HepG2 (cell line): ENCODE measurements around the gene SPINK4. TPM values are rescaled to one million over a fixed set of nuclear protein-coding genes. Genes with fewer than 3 reads are reported as not detected.

ENCODE experiments used
- GATA4 ChIP-seq: sonication (generic); IDR thresholded peaks from 2 replicates; pipeline ENCODE4 v1.6.1; 2016; ENCODE audit warnings: antibody characterized with exemption, low read depth, borderline replicate concordance
- HNF4G ChIP-seq, 2 experiments: sonication (generic) in 1 of 2; formaldehyde crosslinking in 1 of 2; IDR thresholded peaks; 2 replicates each; pipeline versions ENCODE4 v1.4.0 to v1.6.1; 2011 to 2020; ENCODE audit warnings: borderline replicate concordance in 2 of 2, low read depth in 2 of 2, mild to moderate bottlenecking in 2 of 2, low read length in 1 of 2, missing genetic modification reagents in 1 of 2, moderate library complexity in 1 of 2
- NFIC ChIP-seq: IDR thresholded peaks from 2 replicates; pipeline ENCODE4 v1.6.1; 2012; ENCODE audit warnings: mild to moderate bottlenecking, low read length, inconsistent platforms
- NRL ChIP-seq: sonication (generic); formaldehyde crosslinking; IDR thresholded peaks from 2 replicates; pipeline ENCODE4 v1.5.0; 2020; ENCODE audit warnings: missing genetic modification reagents, mild to moderate bottlenecking, moderate library complexity, borderline replicate concordance
- PREB ChIP-seq: sonication (generic); formaldehyde crosslinking; IDR thresholded peaks from 2 replicates; pipeline ENCODE4 v1.4.0; 2020; ENCODE audit warnings: missing genetic modification reagents
- ZBTB20 ChIP-seq: sonication (generic); formaldehyde crosslinking; IDR thresholded peaks from 2 replicates; pipeline ENCODE4 v1.8.1; 2023; ENCODE audit warnings: missing genetic modification reagents, low read depth, mild to moderate bottlenecking, borderline replicate concordance
- ZBTB4 ChIP-seq: sonication (generic); formaldehyde crosslinking; IDR thresholded peaks from 2 replicates; pipeline ENCODE4 v1.4.0; 2020; ENCODE audit warnings: missing genetic modification reagents, mild to moderate bottlenecking, borderline replicate concordance
- ZNF333 ChIP-seq: sonication (generic); formaldehyde crosslinking; IDR thresholded peaks from 2 replicates; pipeline ENCODE4 v1.4.0; 2020; ENCODE audit warnings: mild to moderate bottlenecking, missing genetic modification reagents, borderline replicate concordance
- ZNF720 ChIP-seq: sonication (generic); formaldehyde crosslinking; IDR thresholded peaks from 2 replicates; pipeline ENCODE4 v1.4.0; 2020; ENCODE audit warnings: missing genetic modification reagents
- ZNF775 ChIP-seq: sonication (generic); formaldehyde crosslinking; IDR thresholded peaks from 2 replicates; pipeline ENCODE4 v1.4.0; 2020; ENCODE audit warnings: missing genetic modification reagents, mild to moderate bottlenecking, moderate library complexity, borderline replicate concordance
- ZNF83 ChIP-seq: sonication (generic); formaldehyde crosslinking; IDR thresholded peaks from 2 replicates; pipeline ENCODE4 v1.4.0; 2020; ENCODE audit warnings: missing genetic modification reagents, mild to moderate bottlenecking, borderline replicate concordance
- polyA plus RNA-seq, 8 experiments: library from polyadenylated mRNA; depleted of rRNA in 3 of 8; stranded (reverse) in 7 of 8; unstranded in 1 of 8; fragments of >200 nt; fragmentation: Illumina TruSeq in 4 of 8; extraction: Trizol in 4 of 8; gene quantifications; 2 replicates each; pipeline versions ENCODE4 v1.2.1 to v1.2.3, GENCODE V29; 2011 to 2016; ENCODE audit warnings: low read depth in 4 of 8, missing spikeins in 1 of 8, mixed read lengths in 1 of 8; ENCODE audit not compliant: insufficient read depth in 1 of 8
- total RNA-seq, 5 experiments: library from RNA; depleted of rRNA; stranded (reverse); fragments of >200 nt; fragmentation: Illumina TruSeq; extraction: Trizol; gene quantifications; 2 replicates each; pipeline ENCODE4 v1.2.3, GENCODE V29; 2016; ENCODE audit warnings: low read depth in 1 of 5
- TF ChIP-seq, protein P1 (sequence below): sonication (generic); formaldehyde crosslinking; IDR thresholded peaks from 2 replicates; pipeline ENCODE4 v1.4.0; 2020; ENCODE audit warnings: mild to moderate bottlenecking, missing genetic modification reagents

The SPINK4 gene
- total and polyA plus RNA-seq, 2 of the 13 experiments (the other 11 are each of a cell fraction or from before 2014, with no cell fraction given) = 0.53 to 3.4 TPM

DNA sequence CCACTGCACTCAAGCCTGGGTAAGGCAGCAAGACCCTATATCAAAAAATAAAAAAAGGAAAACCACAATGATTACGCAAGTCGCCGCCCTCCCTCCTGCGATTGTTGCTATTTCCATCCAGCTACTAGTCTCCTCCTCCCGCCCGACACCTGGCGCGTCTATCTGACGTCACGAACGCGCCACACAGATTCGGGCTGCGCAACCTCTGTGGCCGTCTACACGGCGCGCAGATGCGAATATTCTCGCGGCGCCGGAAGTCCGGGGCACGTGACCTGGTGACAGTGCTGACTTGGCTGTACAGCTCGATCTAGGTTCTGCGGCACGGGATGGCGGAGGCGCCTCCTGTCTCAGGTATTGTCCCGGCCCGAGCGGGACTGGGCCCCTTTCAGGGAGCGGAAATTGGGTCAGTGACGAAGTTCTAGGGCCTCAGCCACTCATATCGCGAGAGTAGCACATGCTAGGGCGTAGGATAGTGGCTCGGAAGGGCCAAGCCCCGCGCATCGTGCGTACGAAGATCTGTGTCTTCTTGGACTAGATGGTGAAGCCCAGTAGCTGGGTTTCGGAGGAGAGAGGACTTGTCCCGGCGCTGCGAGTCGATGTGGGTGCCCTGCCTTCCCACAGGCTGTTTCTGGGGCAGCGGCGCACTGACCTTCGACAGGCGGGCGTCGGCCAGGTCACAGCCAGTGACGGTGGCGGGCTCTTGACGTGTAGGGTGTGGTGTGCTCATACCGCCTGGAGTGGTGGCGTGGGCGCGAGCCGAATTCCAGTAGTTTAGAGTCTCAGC is 50.5 kb downstream of the SPINK4 start, which contains the start of gene NFX1 (continued):
- TF ChIP-seq, protein P1, sequence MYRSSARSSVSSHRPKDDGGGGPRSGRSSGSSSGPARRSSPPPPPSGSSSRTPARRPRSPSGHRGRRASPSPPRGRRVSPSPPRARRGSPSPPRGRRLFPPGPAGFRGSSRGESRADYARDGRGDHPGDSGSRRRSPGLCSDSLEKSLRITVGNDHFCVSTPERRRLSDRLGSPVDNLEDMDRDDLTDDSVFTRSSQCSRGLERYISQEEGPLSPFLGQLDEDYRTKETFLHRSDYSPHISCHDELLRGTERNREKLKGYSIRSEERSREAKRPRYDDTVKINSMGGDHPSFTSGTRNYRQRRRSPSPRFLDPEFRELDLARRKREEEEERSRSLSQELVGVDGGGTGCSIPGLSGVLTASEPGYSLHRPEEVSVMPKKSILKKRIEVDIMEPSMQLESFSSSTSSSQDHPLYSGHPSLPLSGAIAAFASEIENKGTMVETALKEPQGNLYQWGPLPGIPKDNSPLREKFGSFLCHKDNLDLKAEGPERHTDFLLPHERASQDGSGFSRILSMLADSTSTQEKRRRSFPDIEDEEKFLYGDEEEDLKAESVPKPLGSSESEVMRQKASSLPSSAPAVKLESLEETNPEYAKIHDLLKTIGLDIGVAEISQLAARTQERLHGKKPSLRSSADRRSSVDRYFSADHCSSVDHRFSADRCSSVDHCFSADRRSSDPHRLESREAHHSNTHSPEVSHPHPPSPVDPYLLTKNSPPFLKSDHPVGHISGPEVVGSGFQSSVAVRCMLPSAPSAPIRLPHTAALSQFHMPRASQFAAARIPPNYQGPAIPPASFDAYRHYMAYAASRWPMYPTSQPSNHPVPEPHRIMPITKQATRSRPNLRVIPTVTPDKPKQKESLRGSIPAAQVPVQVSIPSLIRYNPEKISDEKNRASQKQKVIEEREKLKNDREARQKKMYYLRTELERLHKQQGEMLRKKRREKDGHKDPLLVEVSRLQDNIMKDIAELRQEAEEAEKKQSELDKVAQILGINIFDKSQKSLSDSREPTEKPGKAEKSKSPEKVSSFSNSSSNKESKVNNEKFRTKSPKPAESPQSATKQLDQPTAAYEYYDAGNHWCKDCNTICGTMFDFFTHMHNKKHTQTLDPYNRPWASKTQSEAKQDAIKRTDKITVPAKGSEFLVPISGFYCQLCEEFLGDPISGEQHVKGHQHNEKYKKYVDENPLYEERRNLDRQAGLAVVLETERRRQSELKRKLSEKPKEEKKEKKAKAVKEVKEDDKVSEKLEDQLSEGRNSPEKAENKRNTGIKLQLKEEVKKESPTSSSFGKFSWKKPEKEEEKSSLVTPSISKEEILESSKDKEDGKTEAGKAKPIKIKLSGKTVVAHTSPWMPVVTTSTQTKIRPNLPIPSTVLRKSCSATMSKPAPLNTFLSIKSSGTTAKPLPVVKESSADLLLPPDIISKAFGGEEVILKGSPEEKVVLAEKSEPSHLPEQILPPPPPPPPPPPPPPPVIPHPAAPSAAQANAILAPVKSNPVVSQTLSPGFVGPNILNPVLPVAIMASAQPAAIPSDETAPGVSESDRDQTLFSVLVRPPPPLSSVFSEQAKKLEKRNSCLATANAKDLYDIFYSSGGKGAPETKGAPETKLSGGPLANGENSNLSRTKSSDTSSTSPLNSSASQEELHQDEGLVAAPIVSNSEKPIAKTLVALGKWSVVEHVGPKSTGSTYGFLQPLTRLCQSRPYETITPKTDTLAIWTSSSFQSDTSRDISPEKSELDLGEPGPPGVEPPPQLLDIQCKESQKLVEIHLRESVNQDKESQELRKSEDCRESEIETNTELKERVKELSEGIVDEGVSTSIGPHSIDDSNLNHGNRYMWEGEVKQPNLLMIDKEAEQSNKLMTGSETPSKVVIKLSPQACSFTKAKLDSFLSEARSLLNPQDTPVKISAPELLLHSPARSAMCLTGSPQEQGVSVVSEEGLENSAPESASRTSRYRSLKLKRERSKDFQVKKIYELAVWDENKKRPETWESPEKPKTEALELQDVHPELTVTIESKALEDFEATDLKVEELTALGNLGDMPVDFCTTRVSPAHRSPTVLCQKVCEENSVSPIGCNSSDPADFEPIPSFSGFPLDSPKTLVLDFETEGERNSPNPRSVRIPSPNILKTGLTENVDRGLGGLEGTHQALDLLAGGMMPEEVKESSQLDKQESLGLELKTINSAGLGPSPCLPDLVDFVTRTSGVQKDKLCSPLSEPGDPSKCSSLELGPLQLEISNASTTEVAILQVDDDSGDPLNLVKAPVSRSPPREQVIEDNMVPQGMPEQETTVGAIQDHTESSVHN (CRISPR knock-in tag) = 0 out of 2 replicates have a peak, but pooled peaks have one; percentile 31
- peak; percentile 62; the same call in 1 of the 2 replicates for TF ChIP-seq ZBTB20
- no peak; the same call in 1 of the 2 replicates for TF ChIP-seq ZNF83 (CRISPR knock-in tag)
- TF ChIP-seq ZNF720 (CRISPR knock-in tag) = no peak
- no peak; the same call in 1 of the 2 replicates for TF ChIP-seq HNF4G (IDR thresholded peaks at IDR 0.05; ENCODE audit: borderline replicate concordance, low read depth, low read length)
- TF ChIP-seq HNF4G (CRISPR knock-in tag; IDR thresholded peaks at IDR 0.05; ENCODE audit: borderline replicate concordance, low read depth) = no peak; the same call in 1 of the 2 replicates
- peak; percentile 39; the same call in 1 of the 2 replicates for TF ChIP-seq GATA4
- peak; percentile 99; the same call in 1 of the 2 replicates for TF ChIP-seq NRL (CRISPR knock-in tag)
- TF ChIP-seq ZBTB4 (CRISPR knock-in tag) = no peak
- TF ChIP-seq PREB (CRISPR knock-in tag) = 0 out of 2 replicates have a peak, but pooled peaks have one; percentile 37
- TF ChIP-seq NFIC = no peak
- TF ChIP-seq ZNF775 (CRISPR knock-in tag) = no peak
- TF ChIP-seq ZNF333 (CRISPR knock-in tag) = peak; percentile 98
